Left renal cortex interstitium (tissue), 4 donors: Measurements from ENCODE around the gene CYSRT1. TPM values are rescaled to one million over a fixed set of nuclear protein-coding genes. Genes with fewer than 3 reads are reported as not detected.
"Not testable (repeated sequence)": the region's sequence is repeated elsewhere in the genome, so short reads cannot be mapped to it uniquely, and the experiment has no call there.

Experiments
- DNase-seq, 4 donors: peaks; one replicate each; pipeline ENCODE4 v3.0.0-alpha.2; 2013; ENCODE audit warnings: low read depth in 4 of 4, low spot score in 2 of 4, missing footprints in 1 of 4
- polyA plus RNA-seq, 4 donors: library from polyadenylated mRNA; unstranded; fragments of 120-200 nt; gene quantifications; one replicate each; pipeline ENCODE4 v1.2.1, GENCODE V29; 2013; ENCODE audit not compliant: insufficient read length in 4 of 4

The CYSRT1 gene
- polyA plus RNA-seq, 4 donors, result 5.1 to 20.9 (median 12.5) TPM

DNA sequence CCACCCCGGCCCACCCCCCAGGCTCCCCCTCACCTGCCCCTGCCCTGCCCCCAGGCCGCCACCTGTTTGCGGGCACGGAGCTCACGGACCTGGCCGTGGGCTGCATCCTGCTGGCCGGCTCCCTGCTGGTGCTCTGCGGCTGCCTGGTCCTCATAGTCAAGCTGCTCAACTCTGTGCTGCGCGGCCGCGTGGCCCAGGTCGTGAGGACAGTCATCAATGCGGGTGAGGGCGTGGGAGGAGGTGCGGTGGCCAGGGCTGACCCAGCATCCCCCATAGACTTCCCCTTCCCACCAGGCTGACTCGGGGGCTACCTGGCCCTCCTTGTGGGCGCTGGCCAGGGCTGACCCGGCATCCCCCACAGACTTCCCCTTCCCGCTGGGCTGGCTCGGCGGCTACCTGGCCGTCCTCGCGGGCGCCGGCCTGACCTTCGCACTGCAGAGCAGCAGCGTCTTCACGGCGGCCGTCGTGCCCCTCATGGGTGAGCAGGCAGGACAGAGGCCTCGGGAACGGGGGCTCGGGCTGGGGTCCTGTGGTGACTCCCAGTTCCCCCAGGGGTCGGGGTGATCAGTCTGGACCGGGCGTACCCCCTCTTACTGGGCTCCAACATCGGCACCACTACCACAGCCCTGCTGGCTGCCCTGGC is 9.2 kb downstream of the CYSRT1 start:
- no peak for DNase-seq

DNA sequence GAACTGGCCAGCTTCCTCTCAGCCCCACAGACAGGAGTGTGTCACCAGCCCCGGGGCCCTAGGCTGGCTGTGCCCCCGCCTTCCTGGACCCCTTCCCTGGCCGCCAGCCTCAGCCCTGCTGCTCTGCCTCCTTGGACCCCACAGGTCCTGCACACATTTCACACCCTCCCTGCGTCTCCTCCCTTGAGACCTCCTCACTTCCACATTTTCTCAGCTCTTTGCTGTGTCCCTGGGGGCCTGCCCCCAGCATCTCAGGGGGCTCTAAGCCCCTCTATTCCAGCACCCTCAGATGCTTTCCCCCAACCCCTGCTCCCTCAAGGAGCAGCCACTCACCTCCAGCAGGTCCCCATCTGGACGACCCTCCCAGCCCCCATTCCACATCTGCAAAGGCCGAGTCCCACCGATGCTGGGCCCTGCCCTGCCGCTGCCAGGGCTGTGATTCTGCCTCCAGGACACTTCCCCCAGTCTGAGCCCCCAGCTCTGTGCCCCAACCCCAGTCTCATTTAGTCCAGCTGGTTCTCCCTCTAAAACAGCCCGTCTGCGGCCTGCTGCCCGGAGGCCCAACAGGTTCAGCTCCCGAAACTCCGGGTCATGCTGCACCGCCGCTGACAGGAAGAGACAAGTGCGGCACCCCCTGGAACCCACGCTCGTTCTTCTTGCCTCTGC is 9.9 kb downstream of the CYSRT1 start:
- DNase-seq, result no peak

DNA sequence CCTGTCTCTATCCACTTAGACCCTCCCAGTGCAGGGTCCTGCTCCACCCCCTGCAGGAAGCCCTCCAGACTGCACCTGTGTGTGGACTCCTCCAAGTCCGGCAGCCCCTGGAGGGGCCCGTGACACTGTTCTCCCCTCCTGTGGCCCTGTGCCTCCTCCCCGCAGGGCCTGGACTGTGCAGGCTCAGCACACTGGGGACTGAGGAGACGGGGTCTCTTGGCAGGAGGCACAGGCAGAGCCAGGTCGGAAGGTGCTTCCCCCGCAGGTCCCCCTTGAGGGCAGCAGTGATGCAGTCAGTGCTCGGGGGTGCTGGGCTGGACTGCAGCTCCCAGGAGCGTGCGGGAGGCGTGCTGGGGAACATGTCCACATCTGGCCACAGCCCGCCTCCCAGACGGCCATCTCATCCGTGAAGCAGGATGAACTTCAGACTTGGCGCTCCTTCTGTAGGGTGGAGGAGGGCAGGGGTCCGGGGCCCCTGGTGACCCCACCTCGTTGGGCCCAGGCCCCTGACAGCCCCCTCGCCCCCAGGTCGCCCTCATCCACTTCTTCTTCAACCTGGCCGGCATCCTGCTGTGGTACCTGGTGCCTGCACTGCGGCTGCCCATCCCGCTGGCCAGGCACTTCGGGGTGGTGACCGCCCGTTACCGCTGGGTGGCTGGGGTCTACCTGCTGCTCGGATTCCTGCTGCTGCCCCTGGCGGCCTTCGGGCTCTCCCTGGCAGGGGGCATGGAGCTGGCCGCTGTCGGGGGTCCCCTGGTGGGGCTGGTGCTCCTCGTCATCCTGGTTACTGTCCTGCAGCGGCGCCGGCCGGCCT is 10.7 kb downstream of the CYSRT1 start:
- no peak for DNase-seq

DNA sequence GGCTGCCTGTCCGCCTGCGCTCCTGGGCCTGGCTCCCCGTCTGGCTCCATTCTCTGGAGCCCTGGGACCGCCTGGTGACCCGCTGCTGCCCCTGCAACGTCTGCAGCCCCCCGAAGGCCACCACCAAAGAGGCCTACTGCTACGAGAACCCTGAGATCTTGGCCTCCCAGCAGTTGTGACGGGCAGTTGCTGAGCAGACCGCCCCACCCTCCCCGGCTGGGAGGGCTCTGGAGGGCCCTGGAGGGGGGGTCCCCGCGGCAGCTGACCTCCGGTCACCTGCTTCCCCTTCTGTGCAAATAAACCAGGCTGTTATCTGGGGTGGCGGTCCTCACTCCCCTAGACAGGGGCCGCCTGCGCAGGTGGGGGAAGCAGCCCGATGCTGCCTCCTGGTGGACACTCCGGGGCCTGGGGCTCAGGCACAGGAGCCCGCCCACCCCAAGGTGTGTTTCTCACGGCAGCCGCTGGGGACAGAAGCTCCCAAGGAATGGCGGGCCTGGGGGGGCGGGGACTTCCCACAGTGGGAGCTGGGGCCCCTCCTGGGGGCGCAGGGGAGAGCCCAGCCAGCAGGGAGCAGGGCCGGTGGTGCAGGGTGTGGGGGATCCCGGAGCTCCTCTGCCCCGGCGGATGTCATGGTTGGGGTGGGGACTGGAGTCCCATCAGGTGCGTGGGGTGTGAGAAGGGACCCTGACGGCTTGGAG is 11.4 kb downstream of the CYSRT1 start:
- DNase-seq, result peak in 1 of 4 donors; percentile 73

GRCh38 chr9:137236936-137237421 is 12.0 kb downstream of the CYSRT1 start:
- no peak for DNase-seq

DNA sequence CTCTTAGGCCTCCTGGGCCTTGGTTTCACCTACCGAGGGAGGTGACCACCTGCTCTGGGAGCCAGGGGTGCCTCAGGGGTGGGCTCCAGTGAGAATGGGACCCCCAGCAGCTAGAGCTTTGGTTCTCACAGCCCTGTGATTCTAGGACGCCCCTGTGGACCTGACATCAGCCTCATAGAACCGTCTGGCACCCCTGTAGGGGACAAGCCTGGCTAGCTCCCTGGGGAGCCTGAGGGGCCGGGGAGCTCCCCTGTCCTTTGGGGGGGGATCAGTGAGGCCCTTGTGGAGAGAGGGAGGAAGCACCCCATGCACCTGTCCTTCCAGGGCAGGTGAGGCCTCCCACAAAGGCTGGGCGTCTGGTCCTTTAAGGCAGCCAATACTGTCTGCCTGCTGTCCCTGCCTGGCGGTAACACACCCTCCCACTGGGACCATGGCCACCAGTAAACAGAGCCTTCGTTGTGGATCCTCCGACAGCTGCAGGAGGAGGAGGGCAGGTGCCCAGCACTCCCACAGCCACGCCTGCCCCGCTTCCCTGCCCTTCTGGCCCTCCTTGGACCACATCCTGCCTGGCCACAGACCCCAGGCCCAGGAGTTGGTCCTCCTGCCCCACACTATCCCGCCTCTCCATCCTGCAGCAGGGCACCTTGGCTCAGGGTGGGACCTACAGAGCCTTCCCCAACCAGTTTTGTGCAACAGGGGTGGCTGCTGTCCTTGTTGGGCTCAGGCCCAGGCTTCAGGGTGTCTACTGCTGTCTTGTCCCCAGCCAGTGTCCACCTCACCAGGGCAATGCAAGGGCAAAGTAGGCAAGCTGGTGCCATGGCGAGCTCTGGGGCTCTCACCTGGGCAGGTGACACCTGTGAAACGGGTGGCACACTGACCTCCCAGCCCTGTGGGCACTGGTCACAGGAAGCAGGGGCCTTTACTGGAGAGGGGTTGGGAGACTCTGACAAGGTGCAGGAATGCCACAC is 13.1 kb downstream of the CYSRT1 start:
- DNase-seq, result no peak

DNA sequence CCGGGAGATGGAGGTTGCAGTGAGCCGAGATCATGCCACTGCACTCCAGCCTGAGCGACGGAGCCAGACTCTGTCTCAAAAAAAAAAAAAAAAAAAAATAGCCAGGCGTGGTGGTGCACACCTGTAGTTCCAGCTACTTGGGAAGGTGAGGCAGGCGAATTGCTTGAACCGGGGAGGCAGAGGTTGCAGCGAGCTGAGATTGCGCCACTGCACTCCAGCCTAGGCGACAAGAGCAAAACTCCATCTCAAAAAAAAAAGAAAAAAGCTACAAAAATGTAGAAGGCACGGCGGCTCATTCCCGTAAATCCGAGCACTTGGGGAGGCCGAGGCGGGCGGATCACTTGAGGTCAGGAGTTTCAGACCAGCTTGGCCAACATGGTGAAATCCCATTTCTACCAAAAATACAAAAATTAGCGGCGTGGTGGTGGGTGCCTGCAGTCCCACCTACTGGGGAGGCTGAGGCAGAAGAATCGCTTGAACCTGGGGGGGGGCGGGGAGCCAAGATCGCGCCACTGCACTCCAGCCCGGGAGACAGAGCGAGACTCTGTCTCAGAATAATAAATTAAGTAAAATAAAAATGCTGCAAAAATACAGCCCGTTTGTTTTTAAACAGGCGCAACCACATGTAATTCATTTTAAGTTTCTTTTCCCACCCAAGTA is 14.7 kb downstream of the CYSRT1 start:
- DNase-seq, result not testable (repeated sequence)

- no peak for DNase-seq
Measured at GRCh38 chr9:137240318-137240840, 15.4 kb downstream of the CYSRT1 start.

GRCh38 chr9:137240841-137241489 is 16.0 kb downstream of the CYSRT1 start, which contains the start of gene TUBB4B:
TSS of gene TUBB4B (plus strand) at chr9:137241287. CDS start at chr9:137241361, 74 bp downstream.
- peak; percentile 97 to 99 (median 98) for DNase-seq

- DNase-seq, result no peak
Measured at GRCh38 chr9:137241490-137242268, 16.7 kb downstream of the CYSRT1 start.

- DNase-seq, result no peak
Measured at GRCh38 chr9:137242269-137243203, 17.6 kb downstream of the CYSRT1 start.

DNA sequence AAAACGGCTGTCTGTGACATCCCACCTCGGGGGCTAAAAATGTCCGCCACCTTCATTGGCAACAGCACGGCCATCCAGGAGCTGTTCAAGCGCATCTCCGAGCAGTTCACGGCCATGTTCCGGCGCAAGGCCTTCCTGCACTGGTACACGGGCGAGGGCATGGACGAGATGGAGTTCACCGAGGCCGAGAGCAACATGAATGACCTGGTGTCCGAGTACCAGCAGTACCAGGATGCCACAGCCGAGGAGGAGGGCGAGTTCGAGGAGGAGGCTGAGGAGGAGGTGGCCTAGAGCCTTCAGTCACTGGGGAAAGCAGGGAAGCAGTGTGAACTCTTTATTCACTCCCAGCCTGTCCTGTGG is 18.3 kb downstream of the CYSRT1 start:
- DNase-seq, result not testable (repeated sequence)

GRCh38 chr9:137243626-137244485 is 18.9 kb downstream of the CYSRT1 start:
- DNase-seq, result no peak

DNA sequence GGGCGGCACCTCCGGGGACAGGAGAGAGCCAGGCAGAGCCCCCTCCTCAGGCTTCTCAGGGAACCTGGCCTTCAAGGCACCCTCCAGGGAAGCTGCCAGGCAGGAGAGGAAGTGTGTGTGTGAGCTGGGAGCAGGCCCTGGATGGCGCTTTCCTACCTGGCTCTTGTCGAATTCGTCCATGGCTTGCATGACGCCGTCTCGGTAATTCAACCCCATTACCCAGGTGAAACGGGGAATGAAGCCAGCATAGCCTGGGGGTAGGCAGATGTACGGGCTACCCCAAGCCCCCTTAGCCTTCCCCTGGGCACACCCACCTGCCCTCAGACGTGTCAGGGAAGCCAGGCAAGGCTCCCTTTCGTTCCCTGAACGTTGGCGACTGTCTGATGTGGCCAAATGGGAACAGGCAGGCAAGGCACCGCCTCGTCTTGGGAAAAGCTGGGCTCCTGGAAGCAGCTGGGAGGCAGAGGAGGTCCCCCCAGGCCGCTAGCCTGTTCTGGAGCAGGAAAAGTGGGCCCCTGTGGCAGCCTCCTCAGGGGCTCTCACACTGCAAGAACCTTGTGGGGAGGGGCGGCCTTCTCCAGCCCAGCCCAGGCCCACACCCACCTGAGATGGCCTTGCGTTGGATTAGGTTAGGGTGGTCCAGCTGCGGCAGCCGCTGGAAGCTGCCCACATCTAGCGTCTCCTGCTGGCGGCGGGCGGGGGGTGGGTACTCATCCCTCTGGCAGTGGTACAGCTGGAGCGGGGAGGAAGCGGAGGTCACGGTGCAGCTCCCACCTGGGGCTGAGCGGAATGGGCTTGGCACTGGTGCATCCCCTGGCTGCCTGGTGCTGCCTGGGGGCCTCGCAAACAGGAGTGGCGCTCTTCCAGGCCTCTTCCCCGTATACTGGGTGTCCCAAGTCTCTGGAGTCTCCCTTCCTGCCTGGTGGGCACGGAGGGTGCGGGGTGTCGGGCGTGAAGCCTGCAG is 19.8 kb downstream of the CYSRT1 start:
- no peak for DNase-seq
